Fibroblast of mammary gland (primary cell): ENCODE data around the gene STARD8.

Experiments used
- DNase-seq: peaks from one replicate; pipeline ENCODE4 v3.0.0-alpha.2; 2010; ENCODE audit warnings: low read depth
- H3K4me3 ChIP-seq: 2 replicates; pipeline ENCODE4 v1.5.1; 2011; ENCODE audit warnings: low read depth, mild to moderate bottlenecking, low read length, moderate library complexity; ENCODE audit not compliant: control insufficient read depth
- TF ChIP-seq, protein P1 (sequence below): conservative IDR thresholded peaks from 2 replicates; pipeline ENCODE4 v1.5.1; 2011; ENCODE audit warnings: low read depth, low read length, inconsistent platforms; ENCODE audit not compliant: control insufficient read depth, insufficient read depth

The STARD8 gene

DNA sequence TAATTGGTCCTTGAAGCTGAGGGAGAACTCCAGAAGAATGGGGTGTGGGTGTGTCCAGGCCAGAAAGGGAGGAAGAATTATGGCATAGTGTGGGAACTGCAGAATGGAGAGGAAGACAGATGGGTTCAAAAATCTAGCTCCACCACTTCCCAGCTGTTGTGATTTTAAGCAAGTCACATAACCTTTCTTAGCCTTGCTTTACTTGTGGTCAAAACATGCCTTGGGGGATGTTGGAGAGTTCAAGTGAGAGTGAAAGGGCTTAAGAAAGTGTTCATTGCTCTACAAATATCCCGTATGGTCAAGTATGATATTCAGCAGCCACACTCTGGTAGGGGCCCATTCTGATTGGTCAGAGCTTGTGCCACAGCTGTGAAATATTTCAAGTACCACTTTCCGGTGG is 15.0 kb upstream of the STARD8 start:
- H3K4me3 ChIP-seq, result no peak overlapping the region
- TF ChIP-seq, protein P1, sequence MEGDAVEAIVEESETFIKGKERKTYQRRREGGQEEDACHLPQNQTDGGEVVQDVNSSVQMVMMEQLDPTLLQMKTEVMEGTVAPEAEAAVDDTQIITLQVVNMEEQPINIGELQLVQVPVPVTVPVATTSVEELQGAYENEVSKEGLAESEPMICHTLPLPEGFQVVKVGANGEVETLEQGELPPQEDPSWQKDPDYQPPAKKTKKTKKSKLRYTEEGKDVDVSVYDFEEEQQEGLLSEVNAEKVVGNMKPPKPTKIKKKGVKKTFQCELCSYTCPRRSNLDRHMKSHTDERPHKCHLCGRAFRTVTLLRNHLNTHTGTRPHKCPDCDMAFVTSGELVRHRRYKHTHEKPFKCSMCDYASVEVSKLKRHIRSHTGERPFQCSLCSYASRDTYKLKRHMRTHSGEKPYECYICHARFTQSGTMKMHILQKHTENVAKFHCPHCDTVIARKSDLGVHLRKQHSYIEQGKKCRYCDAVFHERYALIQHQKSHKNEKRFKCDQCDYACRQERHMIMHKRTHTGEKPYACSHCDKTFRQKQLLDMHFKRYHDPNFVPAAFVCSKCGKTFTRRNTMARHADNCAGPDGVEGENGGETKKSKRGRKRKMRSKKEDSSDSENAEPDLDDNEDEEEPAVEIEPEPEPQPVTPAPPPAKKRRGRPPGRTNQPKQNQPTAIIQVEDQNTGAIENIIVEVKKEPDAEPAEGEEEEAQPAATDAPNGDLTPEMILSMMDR, result no peak
- no peak for DNase-seq

- TF ChIP-seq, protein P1, result no peak
- no peak for DNase-seq
- no peak overlapping the region for H3K4me3 ChIP-seq
Observed at GRCh38 chrX:68633981-68634380, 13.5 kb upstream of the STARD8 start.

- DNase-seq, result no peak
- TF ChIP-seq, protein P1, result no peak
Observed at GRCh38 chrX:68634649-68635227, 12.7 kb upstream of the STARD8 start.

GRCh38 chrX:68640661-68641060 is 6.8 kb upstream of the STARD8 start:
- no peak for DNase-seq
- H3K4me3 ChIP-seq, result no peak overlapping the region
- TF ChIP-seq, protein P1, result no peak

More at GRCh38 chrX:68634649-68635227, 12.7 kb upstream of the STARD8 start:
- no peak overlapping the region for H3K4me3 ChIP-seq

- no peak overlapping the region for H3K4me3 ChIP-seq
- TF ChIP-seq, protein P1, result no peak
- no peak for DNase-seq
Observed at GRCh38 chrX:68644861-68645260, 2.6 kb upstream of the STARD8 start.

GRCh38 chrX:68646421-68646820 is 1.0 kb upstream of the STARD8 start:
- no peak for DNase-seq
- TF ChIP-seq, protein P1, result no peak
- H3K4me3 ChIP-seq, result no peak overlapping the region

DNA sequence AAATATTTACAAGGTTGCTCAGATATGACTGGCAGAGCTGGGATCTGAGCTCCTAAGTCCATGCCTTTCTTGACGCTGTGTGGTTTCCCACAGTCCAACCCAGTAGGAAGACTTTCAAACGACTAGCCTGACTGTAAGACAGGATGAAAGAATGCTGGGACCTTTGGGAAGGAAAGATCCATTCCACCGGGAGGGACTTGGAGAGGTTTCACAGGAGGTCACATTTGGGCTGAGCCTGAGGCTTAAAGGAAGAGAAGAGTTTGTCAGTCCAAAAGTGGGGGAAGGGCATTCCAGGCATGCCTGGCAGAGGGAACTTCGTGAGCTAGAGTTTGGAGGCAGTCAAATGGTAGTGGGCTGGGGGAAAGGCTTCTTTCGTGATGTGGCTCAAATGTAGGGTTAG is 1.5 kb downstream of the STARD8 start:
- peak; percentile 29 for DNase-seq
- H3K4me3 ChIP-seq, result no peak overlapping the region

More for the DNA sequence above, 1.5 kb downstream of the STARD8 start:
- TF ChIP-seq, protein P1, result no peak
